ENCODE measurements around the gene STX10. TPM values are rescaled to one million over a fixed set of nuclear protein-coding genes. Genes with fewer than 3 reads are reported as not detected.
A peak's percentile ranks its signal among the peaks of the same experiment; 100 is the strongest.
"Not testable (repeated sequence)": the region's sequence is repeated elsewhere in the genome, so short reads cannot be mapped to it uniquely, and the experiment has no call there.

Gene STX10
- 18.3 TPM for total RNA-seq

DNA sequence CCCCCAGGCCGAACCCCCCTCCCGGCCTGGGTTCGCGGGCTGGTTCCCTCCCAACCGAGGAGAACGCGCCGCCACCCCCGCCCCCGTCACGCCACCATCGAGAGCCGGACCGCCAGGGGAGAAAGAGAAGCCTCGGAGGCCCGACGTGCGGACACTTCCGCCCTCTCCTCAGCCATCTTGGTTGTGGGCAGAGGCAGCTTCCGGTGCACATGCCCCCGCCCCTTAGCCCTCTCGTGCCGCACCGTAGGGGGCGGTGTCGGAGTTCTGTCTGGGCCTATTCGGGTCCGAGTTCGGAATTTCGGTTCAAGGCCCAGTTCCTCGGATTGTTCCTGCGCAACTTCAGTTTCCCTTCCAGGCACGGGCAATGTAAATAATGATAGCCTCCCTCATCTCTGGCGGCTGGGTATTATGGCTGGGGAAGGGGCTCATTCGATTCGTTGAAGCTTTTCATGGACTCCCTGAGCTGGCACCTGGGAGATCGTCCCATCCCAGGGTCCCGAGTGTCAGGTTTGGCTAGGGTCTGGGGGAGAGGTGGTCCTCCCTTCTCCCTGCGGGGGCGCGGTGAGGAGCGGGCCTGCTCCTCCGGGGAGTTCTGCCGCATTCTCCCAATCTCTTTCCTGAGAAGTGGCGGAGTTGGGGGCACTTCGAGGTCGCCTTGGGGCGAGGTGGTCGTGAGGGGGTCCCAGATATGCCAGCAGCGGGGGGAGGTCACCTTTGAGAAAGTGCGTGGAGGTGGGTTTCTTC lies at the start of gene STX10, which contains the start of gene IER2:
Gene STX10 (minus strand): TSS at position 189 of the 744 bp plus-strand sequence. CDS start 202 bp downstream, outside the sequence.
Gene IER2 (plus strand): TSS at position 225 of the 744 bp plus-strand sequence. CDS start 2,776 bp downstream, outside the sequence.
- FAIRE-seq (no peak), DNase-seq (ENCODE audit: low spot score in 2 of 2) (peak; percentile 95 to 97)

DNA sequence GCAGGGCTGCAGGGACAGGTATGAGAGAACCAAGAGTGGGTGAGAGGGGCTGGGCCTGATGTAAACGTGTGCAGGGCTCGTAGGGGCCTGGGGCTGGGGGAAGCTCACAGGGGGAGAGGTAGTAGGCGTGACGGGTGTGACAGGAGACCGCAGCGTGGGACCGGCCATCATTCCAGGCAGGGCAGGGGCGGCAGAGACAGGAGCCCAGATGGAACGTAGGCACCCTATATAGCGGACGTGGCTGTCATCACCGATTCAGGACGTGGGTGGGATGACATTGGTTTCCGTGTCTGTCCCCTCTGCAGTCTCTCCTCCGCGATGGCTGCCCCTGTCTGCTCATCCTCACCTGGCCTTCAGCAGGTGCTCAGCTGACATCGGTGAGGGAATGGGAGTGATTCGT lies 48.5 kb upstream of the STX10 start:
- FAIRE-seq, result no peak

DNA sequence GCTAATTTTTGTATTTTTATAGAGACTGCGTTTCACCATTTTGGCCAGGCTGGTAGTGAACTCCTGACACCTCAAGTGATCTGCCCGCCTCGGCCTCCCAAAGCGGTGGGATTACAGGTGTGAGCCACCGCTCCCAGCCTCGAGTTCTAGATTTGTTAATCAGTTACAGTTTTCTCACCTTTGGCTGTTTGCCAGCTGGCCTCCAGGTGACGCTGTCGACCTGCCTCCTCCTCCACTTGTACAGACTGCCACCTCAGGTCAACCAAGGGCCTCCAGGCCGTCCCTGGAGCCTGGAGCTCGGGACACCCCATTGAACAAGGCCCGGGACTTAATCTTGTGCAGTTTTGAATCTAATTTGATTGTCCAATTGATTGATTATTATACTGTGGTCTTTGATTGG lies 45.5 kb upstream of the STX10 start:
- no peak for FAIRE-seq
- DNase-seq (ENCODE audit: low spot score in 2 of 2), result no peak

More for the DNA sequence above, 48.5 kb upstream of the STX10 start:
- DNase-seq (ENCODE audit: low spot score in 2 of 2), result no peak

- FAIRE-seq, result no peak
- no peak for DNase-seq (ENCODE audit: low spot score in 2 of 2)
Measured at GRCh38 chr19:13190781-13191540, 40.8 kb upstream of the STX10 start.

DNA sequence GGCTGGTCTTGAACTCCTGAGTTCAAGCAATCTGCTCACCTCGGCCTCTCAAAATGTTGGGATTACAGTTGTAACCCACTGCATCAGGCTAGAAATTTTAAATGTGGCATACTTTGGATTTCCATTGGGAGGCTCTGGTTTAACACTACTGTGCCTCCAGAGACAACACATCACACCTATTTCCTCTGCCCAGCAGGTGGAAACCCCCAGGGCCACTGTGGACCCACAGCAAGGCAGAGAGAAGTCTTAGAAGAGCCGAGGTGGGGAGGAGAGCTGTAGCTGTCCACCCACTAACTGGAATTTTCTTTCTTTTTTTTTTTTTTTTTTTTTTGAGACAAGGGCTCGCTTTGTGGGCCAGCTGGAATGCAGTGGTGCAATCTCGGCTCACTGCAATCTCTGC lies 39.4 kb upstream of the STX10 start:
- no peak for FAIRE-seq

DNA sequence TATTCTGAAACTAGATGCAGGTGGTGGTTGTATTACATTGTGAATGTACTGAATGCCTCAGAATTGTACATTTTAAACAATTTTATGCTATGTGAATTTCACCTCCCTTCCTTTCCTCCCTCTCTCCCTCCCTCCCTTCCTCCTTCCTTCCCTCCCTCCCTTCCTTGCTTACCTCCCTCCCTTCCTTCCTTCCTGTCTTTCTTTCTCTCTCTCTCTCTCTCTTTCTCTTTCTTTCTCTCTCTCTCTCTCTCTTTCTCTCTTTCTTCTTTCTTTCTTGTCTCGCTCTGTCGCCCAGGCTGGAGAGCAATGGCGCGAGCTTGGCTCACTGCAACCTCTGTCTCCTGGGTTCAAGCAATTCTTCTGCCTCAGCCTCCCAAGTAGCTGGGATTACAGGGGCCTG lies 37.2 kb upstream of the STX10 start:
- DNase-seq (ENCODE audit: low spot score in 2 of 2) (no peak), FAIRE-seq (no peak)

More for the DNA sequence above, 39.4 kb upstream of the STX10 start:
- DNase-seq (ENCODE audit: low spot score in 2 of 2), result no peak

DNA sequence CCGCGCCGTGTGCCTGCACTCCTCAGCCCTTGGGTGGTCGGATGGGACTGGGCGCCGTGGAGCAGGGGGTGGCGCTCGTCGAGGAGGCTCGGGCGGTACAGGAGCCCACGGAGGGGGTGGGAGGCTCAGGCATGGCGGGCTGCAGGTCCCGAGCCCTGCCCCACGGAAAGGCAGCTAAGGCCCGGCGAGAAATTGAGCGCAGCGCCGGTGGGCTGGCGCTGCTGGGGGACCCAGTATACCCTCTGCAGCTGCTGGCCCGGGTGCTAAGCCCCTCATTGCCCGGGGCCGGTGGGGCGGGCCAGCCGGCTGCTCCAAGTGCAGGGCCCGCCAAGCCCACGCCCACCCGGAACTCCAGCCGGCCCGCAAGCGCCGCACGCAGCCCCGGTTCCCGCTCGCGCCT lies 36.5 kb upstream of the STX10 start:
- not testable (repeated sequence) for FAIRE-seq

GRCh38 chr19:13185763-13186657 lies 35.8 kb upstream of the STX10 start:
- DNase-seq (ENCODE audit: low spot score in 2 of 2); FAIRE-seq: not testable (repeated sequence)

More for the DNA sequence above, 36.5 kb upstream of the STX10 start:
- not testable (repeated sequence) for DNase-seq (ENCODE audit: low spot score in 2 of 2)

DNA sequence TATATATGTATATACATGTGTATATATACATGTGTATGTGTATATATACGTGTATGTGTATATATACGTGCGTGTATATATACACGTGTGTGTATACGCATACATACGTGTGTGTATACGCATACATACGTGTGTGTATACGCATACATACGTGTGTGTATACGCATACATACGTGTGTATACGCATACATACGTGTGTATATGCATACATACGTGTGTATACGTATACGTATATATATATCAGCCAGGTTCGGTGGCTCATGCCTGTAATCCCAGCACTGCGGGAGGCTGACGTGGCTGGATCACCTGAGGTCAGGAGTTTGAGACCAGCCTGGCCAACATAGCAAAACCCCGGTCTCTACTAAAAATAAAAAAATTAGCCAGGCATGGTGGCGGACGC lies 34.8 kb upstream of the STX10 start:
- not testable (repeated sequence) for DNase-seq (ENCODE audit: low spot score in 2 of 2)
- peak; percentile 6 for FAIRE-seq

DNA sequence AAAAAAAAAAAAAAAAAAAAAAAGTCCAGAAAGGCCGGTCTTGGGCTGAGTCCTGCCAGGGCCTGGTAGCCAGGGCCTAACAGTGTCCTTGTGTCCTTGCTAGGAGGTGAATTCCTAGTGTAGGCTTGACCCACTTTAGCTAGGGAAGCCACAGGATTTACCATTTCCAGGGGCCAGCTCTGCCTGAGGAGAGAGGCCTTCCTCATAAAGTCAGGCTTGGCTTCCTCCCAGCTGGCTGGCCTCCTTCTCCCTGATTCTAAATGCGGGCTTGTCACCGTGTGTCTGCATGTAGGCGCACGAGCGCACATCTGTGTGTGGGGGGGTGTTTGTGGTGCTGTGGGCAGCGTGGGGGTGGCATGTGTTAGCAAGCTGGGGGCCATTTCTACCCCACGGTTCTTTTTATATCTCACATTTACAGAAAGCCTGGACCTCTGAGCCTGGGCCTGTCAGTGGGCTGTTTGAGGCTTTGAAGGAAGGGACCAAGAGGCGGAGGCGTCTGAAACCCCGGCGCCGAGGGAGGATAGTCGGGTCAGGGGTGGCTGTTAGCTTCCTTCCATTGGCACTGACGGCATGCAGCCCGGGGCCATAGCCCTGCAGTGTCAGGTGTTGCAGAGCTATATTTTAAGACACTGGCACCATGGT lies 31.7 kb upstream of the STX10 start:
- no peak for FAIRE-seq
- DNase-seq (ENCODE audit: low spot score in 2 of 2), result peak; percentile 52 to 77

DNA sequence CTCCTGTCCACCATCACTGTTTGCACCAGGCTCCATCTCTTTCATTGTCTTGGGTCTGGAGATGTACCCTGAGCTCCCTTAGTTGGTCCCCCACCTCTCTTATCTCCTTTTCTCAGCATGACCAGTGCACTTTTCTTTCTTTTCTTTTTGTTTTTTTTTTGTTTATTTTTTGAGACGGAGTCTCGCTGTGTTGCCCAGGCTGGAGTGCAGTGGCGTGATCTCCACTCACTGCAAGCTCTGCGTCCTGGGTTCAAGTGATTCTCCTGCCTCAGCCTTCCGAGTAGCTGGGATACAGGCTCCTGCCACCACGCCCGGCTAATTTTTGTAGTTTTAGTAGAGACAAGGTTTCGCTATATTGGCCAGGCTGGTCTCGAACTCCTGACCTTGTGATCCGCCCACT lies 28.1 kb upstream of the STX10 start:
- FAIRE-seq; DNase-seq (ENCODE audit: low spot score in 2 of 2): not testable (repeated sequence)

DNA sequence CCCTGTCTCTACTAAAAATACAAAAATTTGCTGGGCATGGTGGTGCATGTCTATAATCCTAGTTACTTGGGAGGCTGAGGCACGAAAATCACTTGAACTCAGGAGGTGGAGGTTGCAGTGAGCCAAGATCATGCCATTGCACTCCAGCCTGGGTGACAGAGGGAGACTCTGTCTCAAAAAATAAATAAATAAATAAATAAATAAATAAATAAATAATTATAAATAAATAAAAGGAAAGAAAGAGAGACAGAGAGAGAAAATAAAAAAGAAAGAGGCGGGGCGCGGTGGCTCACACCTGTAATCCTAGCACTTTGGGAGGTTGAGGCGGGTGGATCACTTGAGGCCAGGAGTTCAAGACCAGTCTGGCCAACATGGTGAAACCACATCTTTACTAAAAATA lies 27.4 kb upstream of the STX10 start:
- not testable (repeated sequence) for DNase-seq (ENCODE audit: low spot score in 2 of 2); FAIRE-seq

- FAIRE-seq (no peak), DNase-seq (ENCODE audit: low spot score in 2 of 2) (no peak)
Measured at GRCh38 chr19:13176345-13176744, 26.2 kb upstream of the STX10 start.

GRCh38 chr19:13173139-13173737 lies 23.1 kb upstream of the STX10 start:
- FAIRE-seq, result no peak

DNA sequence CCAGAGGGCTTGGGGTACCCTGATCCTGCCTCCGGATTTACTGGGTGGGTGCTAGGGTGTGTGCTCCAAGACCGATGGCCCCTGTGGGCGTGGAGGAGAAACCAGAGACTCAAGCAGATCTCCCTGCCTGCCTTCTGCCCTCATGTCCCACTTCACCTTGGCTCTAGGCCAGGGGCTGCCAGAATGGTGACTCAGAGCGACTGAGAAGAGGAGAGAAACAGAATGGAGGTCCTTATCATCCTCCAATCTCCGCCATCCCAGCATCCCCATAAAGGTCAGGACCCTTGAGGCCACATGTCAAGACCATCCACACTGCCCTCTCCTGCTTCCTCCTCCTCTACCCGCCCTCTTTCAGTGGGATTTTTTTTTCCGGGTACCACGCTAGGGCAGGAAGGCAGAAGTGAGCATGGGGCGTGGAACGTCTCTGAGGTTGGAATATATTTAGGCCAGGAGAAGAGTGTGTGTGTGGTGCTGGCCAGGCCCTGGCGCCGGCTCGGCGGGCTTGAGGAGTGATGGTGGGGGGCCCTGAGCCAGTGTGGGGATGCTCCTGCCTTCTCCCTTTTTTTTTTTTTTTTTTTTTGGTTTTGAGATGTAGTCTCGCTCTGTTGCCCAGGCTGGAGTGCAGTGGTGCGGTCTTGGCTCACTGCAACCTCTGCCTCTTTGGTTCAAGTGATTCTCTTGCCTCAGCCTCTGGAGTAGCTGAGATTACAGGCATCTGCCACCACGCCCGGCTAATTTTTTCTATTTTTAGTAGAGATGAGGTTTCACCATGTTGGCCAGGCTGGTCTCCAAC lies 22.4 kb upstream of the STX10 start:
- DNase-seq (ENCODE audit: low spot score in 2 of 2) (no peak), FAIRE-seq (no peak)

More at GRCh38 chr19:13173139-13173737, 23.1 kb upstream of the STX10 start:
- DNase-seq (ENCODE audit: low spot score in 2 of 2), result no peak

DNA sequence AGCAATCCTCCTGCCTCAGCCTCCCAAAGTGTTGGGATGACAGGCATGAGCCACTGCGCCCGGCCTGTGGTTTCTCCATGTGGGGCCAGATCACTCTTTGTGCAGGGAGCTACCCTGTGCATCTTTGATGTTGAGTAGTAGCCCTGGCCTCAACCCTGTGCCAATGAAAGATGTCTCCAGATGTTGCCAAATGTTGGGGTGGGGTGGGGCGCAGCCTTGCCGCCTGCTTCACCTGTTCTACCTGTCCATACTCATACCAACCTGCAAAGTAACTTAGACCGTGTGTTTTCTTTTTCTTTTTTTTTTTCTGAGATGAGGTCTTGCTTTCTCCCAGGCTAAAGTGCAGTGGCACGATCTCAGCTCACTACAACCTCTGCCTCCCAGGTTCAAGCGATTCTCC lies 21.0 kb upstream of the STX10 start:
- DNase-seq (ENCODE audit: low spot score in 2 of 2) (no peak), FAIRE-seq (no peak)

DNA sequence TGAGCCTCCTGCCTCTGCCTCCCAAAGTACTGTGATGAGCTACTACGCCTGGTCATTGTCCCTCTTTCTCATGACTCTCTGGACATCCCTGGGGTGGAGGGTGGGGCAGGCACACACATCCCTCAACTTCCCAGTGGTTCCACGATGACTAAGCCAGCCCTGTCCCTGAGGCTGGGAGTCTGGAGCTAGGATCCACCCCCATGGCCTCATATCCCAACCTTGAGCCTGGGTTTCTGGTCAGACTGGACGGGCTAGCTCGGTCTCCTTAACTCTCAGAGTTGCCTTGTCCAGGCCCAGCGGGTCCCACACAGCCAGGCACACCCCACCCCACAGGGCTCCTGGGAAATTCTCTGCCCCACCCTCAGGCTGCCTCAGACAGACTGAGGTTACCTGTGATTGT lies 19.6 kb upstream of the STX10 start:
- DNase-seq (ENCODE audit: low spot score in 2 of 2) (no peak), FAIRE-seq (no peak)

DNA sequence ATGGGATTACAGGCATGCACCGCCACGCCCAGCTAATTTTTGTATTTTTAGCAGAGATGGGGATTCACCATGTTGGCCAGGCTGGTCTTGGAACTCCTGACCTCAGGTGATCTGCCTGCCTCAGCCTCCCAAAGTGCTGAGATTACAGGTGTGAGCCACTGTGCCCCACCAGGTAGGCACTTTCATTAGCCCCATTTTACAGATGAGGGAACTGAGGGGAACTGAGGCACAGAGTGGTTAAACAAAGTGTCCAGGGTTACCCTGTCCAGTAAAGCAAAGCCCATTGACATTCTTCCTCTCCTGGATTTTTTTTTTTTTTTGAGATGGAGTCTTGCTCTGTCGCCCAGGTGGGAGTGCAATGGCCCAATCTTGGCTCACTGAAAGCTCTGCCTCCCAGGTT lies 16.0 kb upstream of the STX10 start:
- not testable (repeated sequence) for FAIRE-seq

More for the DNA sequence above, 16.0 kb upstream of the STX10 start:
- DNase-seq (ENCODE audit: low spot score in 2 of 2), result not testable (repeated sequence)
